HG03575 (cell line): ENCODE measurements around the gene NSUN2.
"Not testable (repeated sequence)": the region's sequence is repeated elsewhere in the genome, so short reads cannot be mapped to it uniquely, and the experiment has no call there.

Experiments
- ATAC-seq: cut with Tn5 transposase; IDR thresholded peaks from one replicate; pipeline ENCODE4 v1.9.1; 2021; ENCODE audit not compliant: unreplicated experiment, insufficient number of reproducible peaks, low FRiP score; ENCODE audit errors: extremely low read depth

The NSUN2 gene

DNA sequence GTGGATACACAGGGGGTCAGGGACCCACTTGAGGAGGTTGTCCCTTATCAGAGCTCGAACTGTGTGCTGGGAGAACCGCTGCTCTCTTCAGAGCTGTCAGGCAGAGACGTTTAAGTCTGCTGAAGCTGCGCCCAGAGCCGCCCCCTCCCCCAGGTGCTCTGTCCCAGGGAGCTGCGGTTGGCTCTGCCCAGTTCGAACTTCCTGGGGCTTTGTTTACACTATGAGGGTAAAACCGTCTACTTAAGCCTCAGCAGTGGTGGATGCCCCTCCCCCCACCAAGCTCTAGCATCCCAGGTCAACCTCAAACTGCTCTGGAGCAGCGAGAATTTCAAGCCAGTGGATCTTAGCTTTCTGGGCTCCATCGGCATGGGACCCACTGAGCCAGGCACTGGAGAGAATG, 16.3 kb upstream of the NSUN2 start:
- no peak for ATAC-seq

- not testable (repeated sequence) for ATAC-seq
These were observed 12.9 kb upstream of the NSUN2 start for GRCh38 chr5:6645571-6646362.

DNA sequence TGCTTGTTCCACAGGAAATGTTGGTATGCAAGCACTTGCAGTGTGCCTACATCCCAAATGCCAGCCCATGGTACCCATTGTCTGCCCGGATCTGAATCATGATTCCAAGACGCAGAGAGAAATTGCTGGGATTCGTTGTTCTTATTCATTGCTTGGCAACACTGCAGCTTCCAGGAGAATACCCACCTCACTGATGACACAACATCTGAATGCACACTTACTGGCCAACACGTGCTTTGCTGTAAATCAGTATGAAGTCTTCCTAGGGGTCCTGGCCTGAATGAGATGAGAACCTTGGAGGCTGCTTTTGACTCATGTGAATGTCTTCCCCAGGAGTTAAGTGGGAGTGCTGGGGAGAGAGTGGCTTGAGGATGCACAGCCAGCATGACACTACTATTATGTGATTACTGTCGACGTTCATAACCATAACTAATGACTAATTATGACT, 12.0 kb upstream of the NSUN2 start:
- no peak for ATAC-seq

- no peak for ATAC-seq
These were observed 9.8 kb upstream of the NSUN2 start for GRCh38 chr5:6642655-6643054.

- ATAC-seq: no peak
These were observed 5.4 kb upstream of the NSUN2 start for GRCh38 chr5:6638236-6638635.

DNA sequence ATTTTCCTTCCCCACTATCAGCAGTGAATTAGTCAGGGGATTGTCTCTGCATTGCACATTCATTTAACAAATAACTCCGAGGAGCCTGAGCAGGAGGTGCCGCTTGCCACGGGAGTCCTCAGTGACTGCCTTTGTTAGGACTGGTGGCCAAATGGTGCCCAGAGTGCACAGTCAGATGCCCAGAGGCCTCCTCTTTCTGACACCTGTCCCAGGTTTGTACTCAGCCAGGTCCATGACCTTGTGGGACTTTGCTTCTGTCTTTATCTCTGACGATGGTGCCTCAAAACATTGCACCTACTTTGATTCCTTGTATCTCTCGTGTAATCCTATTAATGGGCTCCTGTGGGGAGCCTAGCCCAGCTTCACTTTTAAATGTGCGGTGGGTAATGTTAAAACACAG, 4.7 kb upstream of the NSUN2 start:
- ATAC-seq: no peak

GRCh38 chr5:6637022-6637421, 4.2 kb upstream of the NSUN2 start:
- no peak for ATAC-seq

GRCh38 chr5:6636293-6636692, 3.4 kb upstream of the NSUN2 start:
- ATAC-seq: no peak

DNA sequence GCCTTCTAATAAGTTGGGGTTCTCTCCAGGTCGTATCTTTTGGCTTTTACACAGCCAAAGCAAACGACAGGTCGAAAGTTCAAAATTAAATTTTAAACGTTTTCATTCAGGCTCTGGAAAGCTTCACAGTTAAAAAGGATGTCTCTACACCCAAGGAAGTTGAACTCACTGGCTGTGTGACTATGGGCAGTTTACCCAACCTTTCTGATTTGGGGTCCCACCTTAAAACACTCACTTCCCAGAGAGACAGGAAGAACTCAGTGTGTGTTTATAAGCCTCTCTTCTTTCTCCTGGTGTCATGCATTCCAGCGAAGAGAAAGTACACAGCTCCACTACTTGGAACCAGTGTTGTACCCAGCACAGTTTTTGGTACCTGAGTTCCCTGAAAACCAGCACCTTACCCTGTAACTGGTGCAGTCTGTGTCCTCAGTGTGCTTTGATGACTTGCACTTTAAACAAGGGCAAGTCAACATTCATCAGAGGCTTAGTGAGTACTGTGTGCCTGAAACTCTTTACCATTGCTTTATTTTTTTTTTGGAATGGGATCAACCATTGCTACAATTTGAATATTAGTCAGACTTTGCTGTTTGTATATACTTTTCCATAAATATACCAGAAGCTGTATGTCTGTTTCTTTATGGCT, 2.1 kb upstream of the NSUN2 start:
- ATAC-seq: no peak

- no peak for ATAC-seq
These were observed 1.5 kb upstream of the NSUN2 start for GRCh38 chr5:6634306-6634705.

DNA sequence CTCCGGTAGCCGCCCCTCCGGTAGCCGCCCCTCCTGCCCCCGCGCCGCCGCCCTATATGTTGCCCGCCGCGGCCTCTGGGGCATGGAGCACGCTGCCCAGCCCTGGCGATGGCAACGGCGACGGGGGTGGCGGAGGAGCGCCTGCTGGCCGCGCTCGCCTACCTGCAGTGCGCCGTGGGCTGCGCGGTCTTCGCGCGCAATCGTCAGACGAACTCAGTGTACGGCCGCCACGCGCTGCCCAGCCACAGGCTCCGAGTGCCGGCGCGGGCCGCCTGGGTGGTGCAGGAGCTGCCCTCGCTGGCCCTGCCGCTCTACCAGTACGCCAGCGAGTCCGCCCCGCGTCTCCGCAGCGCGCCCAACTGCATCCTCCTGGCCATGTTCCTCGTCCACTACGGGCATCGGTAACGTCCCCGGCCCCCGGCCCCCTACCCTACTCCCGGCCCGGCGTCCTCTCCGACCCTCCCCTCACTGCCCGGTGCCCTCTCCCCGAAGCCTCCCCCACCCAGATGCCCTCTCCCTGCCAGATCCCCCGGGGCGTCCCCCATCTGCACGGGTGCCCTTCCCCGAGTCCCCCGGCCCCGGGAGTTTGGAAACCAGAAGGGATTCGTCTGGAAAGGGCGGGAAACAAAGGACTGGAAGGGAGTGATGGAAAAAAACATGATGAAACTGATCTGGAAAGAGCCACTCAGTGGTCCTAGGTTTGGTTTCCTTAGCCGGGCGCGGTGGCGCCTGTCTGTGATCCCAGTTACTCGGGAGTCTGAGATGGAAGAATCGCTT, 813 bp upstream of the NSUN2 start:
- ATAC-seq: peak; percentile 27

DNA sequence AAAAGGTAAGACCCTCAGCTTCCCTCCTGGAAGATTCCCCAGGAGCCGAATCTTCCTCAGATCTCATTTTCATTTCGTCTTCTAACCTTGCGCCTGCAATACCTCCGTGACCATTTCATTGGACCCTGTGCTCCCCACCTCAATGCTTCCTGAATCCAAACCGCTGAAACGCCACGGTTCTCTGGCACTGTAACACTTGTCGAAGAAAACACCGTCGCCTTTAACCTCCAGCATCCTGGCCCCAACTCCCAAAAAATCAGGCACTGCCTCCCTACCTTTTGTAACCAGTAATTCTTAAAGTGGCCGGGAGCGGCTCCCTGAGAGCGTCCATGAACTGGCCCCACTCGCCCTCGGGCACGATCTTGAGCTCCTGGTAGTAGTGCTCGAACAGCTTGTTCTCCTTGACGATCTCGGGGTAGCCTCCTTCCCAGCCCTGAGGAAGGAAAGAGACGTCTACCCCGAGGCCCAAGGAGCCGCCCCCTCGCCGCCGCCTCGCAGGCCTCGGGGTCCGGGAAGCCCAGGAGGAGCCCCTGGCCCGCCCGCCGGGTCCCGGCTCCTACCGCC, 438 bp downstream of the NSUN2 start:
- peak; percentile 5 for ATAC-seq

DNA sequence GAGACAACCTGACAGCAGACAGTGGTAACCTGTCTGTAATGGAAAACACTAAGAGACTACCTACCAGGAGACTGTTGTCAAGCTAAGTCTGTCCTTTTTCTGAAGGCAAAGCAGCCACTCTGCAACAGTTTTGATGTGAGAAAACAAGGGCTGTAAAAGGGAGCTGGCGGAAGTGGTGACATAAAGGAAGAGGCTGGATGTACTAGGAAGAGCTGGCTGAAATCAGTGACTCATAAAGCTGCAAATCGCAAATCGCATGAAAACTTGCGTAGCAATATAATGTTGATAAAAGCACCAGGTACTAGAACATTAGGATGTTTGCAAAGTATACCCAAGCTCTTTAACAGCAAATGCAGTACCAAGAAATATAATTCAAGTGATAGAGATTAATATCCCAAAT, 1.4 kb downstream of the NSUN2 start:
- no peak for ATAC-seq

DNA sequence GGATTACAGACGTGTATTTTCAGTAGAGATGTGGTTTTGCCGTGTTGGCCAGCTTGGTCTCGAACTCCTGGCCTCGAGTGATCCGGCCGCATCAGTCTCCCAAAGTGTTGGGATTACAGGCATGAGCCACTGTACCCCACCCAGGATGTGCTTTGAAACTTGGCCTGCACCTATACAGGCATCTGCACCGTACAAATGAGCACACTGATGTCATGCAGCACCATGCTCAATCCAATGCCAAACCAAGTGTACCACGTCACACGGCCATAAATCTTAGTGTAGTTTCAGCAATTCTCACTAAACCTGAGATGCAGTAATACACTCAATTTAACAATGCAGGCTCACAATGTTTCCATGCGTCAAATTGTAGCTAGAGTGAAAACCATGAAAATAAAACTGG, 6.3 kb downstream of the NSUN2 start:
- ATAC-seq: no peak

- no peak for ATAC-seq
These were observed 8.9 kb downstream of the NSUN2 start for GRCh38 chr5:6623941-6624340.

DNA sequence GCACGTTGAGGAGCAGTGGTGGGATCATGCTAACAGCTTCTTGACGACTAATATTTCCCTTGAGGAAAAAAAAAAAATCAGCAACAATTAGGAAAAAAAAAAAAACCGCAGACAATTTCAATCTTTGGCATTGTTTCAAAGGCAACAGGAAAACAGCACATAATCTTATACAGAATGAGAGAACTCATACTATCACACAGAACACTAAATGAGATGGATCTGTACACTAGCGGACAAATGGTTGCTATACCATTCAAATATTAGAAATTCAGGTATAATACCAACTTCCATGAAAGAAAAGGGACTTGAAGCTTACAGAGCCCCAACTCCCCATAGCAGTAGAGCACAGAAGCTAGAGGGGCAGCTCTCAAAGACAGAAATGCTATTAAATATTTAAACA, 9.6 kb downstream of the NSUN2 start:
- ATAC-seq: no peak

DNA sequence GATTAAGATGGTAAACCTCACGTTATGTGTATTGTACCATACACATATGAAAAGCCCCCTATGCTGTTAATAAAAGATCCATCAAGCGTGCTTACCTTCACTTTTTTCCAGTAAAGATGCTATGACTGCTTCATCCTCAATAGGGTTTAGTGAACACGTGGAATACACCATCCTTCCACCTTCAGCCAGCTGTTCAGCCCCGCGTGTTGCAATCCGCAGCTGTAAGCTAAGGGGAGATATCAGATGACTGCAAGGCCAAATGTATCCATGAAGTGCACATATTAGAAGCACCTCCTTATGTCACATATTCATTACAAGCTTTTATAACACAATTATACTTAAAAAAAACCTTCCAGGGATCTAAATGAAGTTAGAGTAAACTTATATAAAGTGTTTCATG, 16.2 kb downstream of the NSUN2 start:
- no peak for ATAC-seq

GRCh38 chr5:6615034-6615815, 17.6 kb downstream of the NSUN2 start:
- ATAC-seq: no peak
